ENCODE measurements around the gene PLAAT5. TPM values are rescaled to one million over a fixed set of nuclear protein-coding genes. Genes with fewer than 3 reads are reported as not detected.
"Not testable (repeated sequence)": the region's sequence is repeated elsewhere in the genome, so short reads cannot be mapped to it uniquely, and the experiment has no call there.

PLAAT5 gene
- total RNA-seq, 2 donors from 2014 or later, result 0.36 TPM; not detected in 1

DNA sequence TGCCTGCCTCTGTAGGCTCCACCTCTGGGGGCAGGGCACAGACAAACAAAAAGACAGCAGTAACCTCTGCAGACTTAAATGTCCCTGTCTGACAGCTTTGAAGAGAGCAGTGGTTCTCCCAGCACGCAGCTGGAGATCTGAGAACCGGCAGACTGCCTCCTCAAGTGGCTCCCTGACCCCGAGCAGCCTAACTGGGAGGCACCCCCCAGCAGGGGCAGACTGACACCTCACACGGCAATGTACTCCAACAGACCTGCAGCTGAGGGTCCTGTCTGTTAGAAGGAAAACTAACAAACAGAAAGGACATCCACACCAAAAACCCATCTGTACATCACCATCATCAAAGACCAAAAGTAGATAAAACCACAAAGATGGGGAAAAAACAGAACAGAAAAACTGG lies 55.1 kb downstream of the PLAAT5 start:
- not testable (repeated sequence) for H3K4me3 Mint-ChIP-seq; H3K36me3 Mint-ChIP-seq; H3K9me3 Mint-ChIP-seq; H3K27ac Mint-ChIP-seq; ATAC-seq; H3K4me1 Mint-ChIP-seq (ENCODE audit: low read depth in 2 of 2); DNase-seq (ENCODE audit: low spot score)
- H3K27me3 Mint-ChIP-seq, result peaks cover 36 to 41% of the 10 kb centered on the region in 2 donors

- not testable (repeated sequence) for ATAC-seq; H3K4me1 Mint-ChIP-seq (ENCODE audit: low read depth in 2 of 2); H3K36me3 Mint-ChIP-seq; H3K27ac Mint-ChIP-seq; H3K9me3 Mint-ChIP-seq; DNase-seq (ENCODE audit: low spot score); H3K4me3 Mint-ChIP-seq
- peaks cover 36 to 41% of the 10 kb centered on the region in 2 donors for H3K27me3 Mint-ChIP-seq
These were observed 55.6 kb downstream of the PLAAT5 start for GRCh38 chr11:63435351-63435750.

DNA sequence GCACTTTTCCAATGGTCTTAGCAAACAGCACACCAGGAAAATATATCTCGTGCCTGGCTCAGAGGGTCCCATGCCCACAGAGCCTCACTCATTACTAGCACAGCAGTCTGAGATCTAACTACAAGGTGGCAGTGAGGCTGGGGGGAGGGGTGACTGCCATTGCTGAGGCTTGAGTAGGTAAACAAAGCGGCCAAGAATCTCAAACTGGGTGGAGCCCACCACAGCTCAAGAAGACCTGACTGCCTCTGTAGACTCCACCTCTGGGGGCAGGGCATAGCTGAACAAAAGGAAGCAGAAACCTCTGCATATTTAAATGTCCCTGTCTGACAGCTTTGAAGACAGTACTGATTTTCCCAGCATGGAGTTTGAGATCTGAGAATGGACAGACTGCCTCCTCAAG lies 60.2 kb downstream of the PLAAT5 start:
- DNase-seq (ENCODE audit: low spot score); H3K4me3 Mint-ChIP-seq; H3K9me3 Mint-ChIP-seq; H3K36me3 Mint-ChIP-seq; ATAC-seq; H3K27ac Mint-ChIP-seq; H3K4me1 Mint-ChIP-seq (ENCODE audit: low read depth in 2 of 2): not testable (repeated sequence)
- peaks cover 40 to 56% of the 10 kb centered on the region in 2 donors for H3K27me3 Mint-ChIP-seq

GRCh38 chr11:63427971-63428508 lies 62.9 kb downstream of the PLAAT5 start:
- ATAC-seq (no peak), DNase-seq (ENCODE audit: low spot score) (no peak)
- H3K4me3 Mint-ChIP-seq, result no peak overlapping the region
- H3K4me1 Mint-ChIP-seq (ENCODE audit: low read depth in 2 of 2), result no peaks in the 10 kb centered on the region
- no peaks in the 10 kb centered on the region for H3K36me3 Mint-ChIP-seq
- no peak overlapping the region for H3K27ac Mint-ChIP-seq
- H3K9me3 Mint-ChIP-seq, result no peaks in the 10 kb centered on the region
- peaks cover 31 to 40% of the 10 kb centered on the region in 2 donors for H3K27me3 Mint-ChIP-seq

DNA sequence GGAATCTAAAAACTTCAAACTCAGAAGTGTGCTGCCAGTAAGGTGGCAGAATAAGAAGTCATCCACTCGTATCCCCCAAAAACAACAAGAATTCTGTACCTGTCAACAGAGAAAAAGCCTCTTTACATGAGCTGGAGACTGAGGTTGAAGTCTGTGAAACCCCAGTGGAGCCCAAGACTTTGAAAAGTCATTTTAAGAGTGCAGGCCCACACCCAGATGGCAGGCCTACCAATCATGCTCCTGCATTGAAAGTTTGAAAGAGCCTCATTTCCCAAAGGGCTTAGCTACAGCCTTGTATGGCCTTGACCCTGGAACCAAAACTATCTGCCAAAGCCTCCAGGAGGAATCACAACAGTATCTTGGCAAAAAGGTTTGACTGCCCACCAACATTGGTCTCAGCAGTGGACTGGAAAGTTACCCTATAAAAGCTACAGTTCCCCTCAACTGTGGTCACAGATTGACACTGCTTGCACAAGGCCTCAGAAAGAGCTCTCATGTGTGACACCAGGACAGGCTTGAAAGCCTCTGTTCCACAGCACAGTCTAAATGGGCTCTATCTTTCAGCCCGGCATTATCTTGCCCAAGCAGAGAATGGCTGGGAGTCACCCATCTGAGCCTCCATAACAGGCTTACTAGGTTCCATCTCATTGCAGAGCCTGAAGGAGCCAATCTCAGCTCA lies 73.7 kb downstream of the PLAAT5 start:
- Mint-ChIP-seq H3K9me3 (no peaks in the 10 kb centered on the region), H3K27me3 (peaks cover 21 to 41% of the 10 kb centered on the region in 2 donors), H3K4me1 (ENCODE audit: low read depth in 2 of 2) (peaks cover 0 to 4% of the 10 kb centered on the region in 2 donors), H3K36me3 (no peaks in the 10 kb centered on the region), H3K4me3 (no peak overlapping the region), H3K27ac (no peak overlapping the region)
- DNase-seq (ENCODE audit: low spot score) (no peak), ATAC-seq (no peak)

Other genes with a start within 250 kb of the PLAAT5 start
- not detected for gene SLC22A25, start 247.6 kb downstream of the PLAAT5 start, total RNA-seq
- not detected for gene SLC22A9, start 121.4 kb downstream of the PLAAT5 start, total RNA-seq
- gene LGALS12, start 14.9 kb upstream of the PLAAT5 start, total RNA-seq, result under 1 TPM in 1 of 2 donors, not detected in 1; 0.59 TPM
- gene PLAAT4, start 45.6 kb upstream of the PLAAT5 start, total RNA-seq, result 100 to 1,000 TPM in 1 of 2 donors, 10 to 100 TPM in 1; 42.5 to 193 TPM
- 1 to 10 TPM in 1 of 2 donors, not detected in 1; 1.4 TPM for gene PLAAT2, start 72.2 kb upstream of the PLAAT5 start, total RNA-seq
- 10 to 100 TPM; 16.8 to 60.0 TPM for gene PLAAT3, start 123.3 kb upstream of the PLAAT5 start, total RNA-seq
- gene ATL3, start 180.2 kb upstream of the PLAAT5 start, total RNA-seq, result 10 to 100 TPM; 12.5 to 40.6 TPM
- 10 to 100 TPM; 52.3 to 55.3 TPM for gene RTN3, start 190.3 kb upstream of the PLAAT5 start, total RNA-seq

All from natural killer cell treated with Interleukin-12 subunit alpha and Interleukin-12 subunit beta and Interleukin-15 and Interleukin-18, amount 100 ng/mL, for 72 hours (primary cell).